ENCODE measurements around the gene VPS8. TPM values are rescaled to one million over a fixed set of nuclear protein-coding genes. Genes with fewer than 3 reads are reported as not detected.

VPS8 gene
- total RNA-seq, 1 donor from 2014 or later, result 94.5 TPM

GRCh38 chr3:184880276-184881019, 68.5 kb downstream of the VPS8 start:
- Mint-ChIP-seq H3K4me3 (ENCODE audit: unreplicated experiment) (no peak overlapping the region), H3K9me3 (ENCODE audit: unreplicated experiment) (no peaks in the 10 kb centered on the region), H3K27me3 (ENCODE audit: unreplicated experiment) (no peaks in the 10 kb centered on the region), H3K4me1 (ENCODE audit: low read depth, unreplicated experiment) (peaks cover 28% of the 10 kb centered on the region), H3K36me3 (ENCODE audit: unreplicated experiment) (no peaks in the 10 kb centered on the region), H3K27ac (ENCODE audit: unreplicated experiment) (no peak overlapping the region)
- no peak for TF ChIP-seq CTCF (IDR thresholded peaks at IDR 0.05; ENCODE audit: partially characterized antibody, unreplicated experiment)
- DNase-seq, result no peak

GRCh38 chr3:184884359-184885017, 72.5 kb downstream of the VPS8 start:
- H3K36me3 Mint-ChIP-seq (ENCODE audit: unreplicated experiment), result no peaks in the 10 kb centered on the region
- no peak for TF ChIP-seq CTCF (IDR thresholded peaks at IDR 0.05; ENCODE audit: partially characterized antibody, unreplicated experiment)
- no peaks in the 10 kb centered on the region for H3K9me3 Mint-ChIP-seq (ENCODE audit: unreplicated experiment)
- no peak overlapping the region for H3K4me3 Mint-ChIP-seq (ENCODE audit: unreplicated experiment)
- H3K27ac Mint-ChIP-seq (ENCODE audit: unreplicated experiment), result no peak overlapping the region
- DNase-seq, result no peak
- peaks cover 13% of the 10 kb centered on the region for H3K4me1 Mint-ChIP-seq (ENCODE audit: low read depth, unreplicated experiment)
- H3K27me3 Mint-ChIP-seq (ENCODE audit: unreplicated experiment), result no peaks in the 10 kb centered on the region

- Mint-ChIP-seq H3K4me1 (ENCODE audit: low read depth, unreplicated experiment) (peaks cover 11% of the 10 kb centered on the region), H3K9me3 (ENCODE audit: unreplicated experiment) (no peaks in the 10 kb centered on the region), H3K27ac (ENCODE audit: unreplicated experiment) (no peak overlapping the region), H3K36me3 (ENCODE audit: unreplicated experiment) (no peaks in the 10 kb centered on the region), H3K27me3 (ENCODE audit: unreplicated experiment) (no peaks in the 10 kb centered on the region), H3K4me3 (ENCODE audit: unreplicated experiment) (no peak overlapping the region)
- TF ChIP-seq CTCF (IDR thresholded peaks at IDR 0.05; ENCODE audit: partially characterized antibody, unreplicated experiment), result no peak
- DNase-seq, result no peak
These were observed 73.1 kb downstream of the VPS8 start for GRCh38 chr3:184885112-184885511.

GRCh38 chr3:184887574-184887973, 75.6 kb downstream of the VPS8 start:
- Mint-ChIP-seq H3K27ac (ENCODE audit: unreplicated experiment) (no peak overlapping the region), H3K27me3 (ENCODE audit: unreplicated experiment) (no peaks in the 10 kb centered on the region), H3K4me1 (ENCODE audit: low read depth, unreplicated experiment) (peaks cover 4% of the 10 kb centered on the region), H3K36me3 (ENCODE audit: unreplicated experiment) (no peaks in the 10 kb centered on the region), H3K9me3 (ENCODE audit: unreplicated experiment) (no peaks in the 10 kb centered on the region), H3K4me3 (ENCODE audit: unreplicated experiment) (no peak overlapping the region)
- no peak for DNase-seq
- no peak for TF ChIP-seq CTCF (IDR thresholded peaks at IDR 0.05; ENCODE audit: partially characterized antibody, unreplicated experiment)

- TF ChIP-seq CTCF (IDR thresholded peaks at IDR 0.05; ENCODE audit: partially characterized antibody, unreplicated experiment), result no peak
- Mint-ChIP-seq H3K4me1 (ENCODE audit: low read depth, unreplicated experiment) (peaks cover 17% of the 10 kb centered on the region), H3K27ac (ENCODE audit: unreplicated experiment) (no peak overlapping the region), H3K27me3 (ENCODE audit: unreplicated experiment) (no peaks in the 10 kb centered on the region), H3K9me3 (ENCODE audit: unreplicated experiment) (no peaks in the 10 kb centered on the region), H3K36me3 (ENCODE audit: unreplicated experiment) (no peaks in the 10 kb centered on the region), H3K4me3 (ENCODE audit: unreplicated experiment) (no peak overlapping the region)
- DNase-seq, result no peak
These were observed 77.4 kb downstream of the VPS8 start for GRCh38 chr3:184889312-184889904.

All from glutamatergic neuron (in vitro differentiated cells).